Measurements from ENCODE around the gene ACO1. TPM values are rescaled to one million over a fixed set of nuclear protein-coding genes. Genes with fewer than 3 reads are reported as not detected.

ACO1 gene
- total RNA-seq, 1 experiment from 2014 or later, result 36.2 TPM

DNA sequence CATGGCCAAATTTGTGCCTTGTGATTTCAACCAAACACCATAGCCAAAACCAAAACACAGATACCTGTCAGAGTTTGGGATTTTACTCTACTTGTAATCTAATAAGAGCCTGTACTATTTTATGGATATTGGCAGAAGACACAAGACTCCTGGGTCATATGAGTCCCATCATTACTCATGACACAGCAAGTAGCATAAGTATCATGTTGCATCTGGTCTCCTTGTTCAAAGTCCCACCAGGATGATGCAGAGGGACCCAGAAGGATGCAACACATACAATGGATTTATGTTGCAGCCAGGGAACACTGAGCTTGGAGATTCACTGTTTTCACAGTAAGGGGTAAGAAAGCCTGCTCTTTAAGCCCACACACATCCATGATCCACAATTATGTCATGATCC lies 13.2 kb upstream of the ACO1 start:
- RAD21 ChIA-PET (ENCODE audit: low non-redundant PET in 1 of 2, low total read pairs in 2 of 2, uncharacterized antibody in 2 of 2, unreplicated experiment in 2 of 2), result no interaction called here
- no peaks in the 10 kb centered on the region for H3K9me2 ChIP-seq (ENCODE audit: insufficient read depth)
- no peak overlapping the region for H3K9ac ChIP-seq (ENCODE audit: low read length)
- H2AFZ ChIP-seq (ENCODE audit: low read depth, low read length, poor library complexity, severe bottlenecking), result no peak overlapping the region
- TF ChIP-seq POLR2AphosphoS5 (IDR thresholded peaks at IDR 0.05; ENCODE audit: low read depth, low read length), result no peak
- no peak for TF ChIP-seq EZH2 (IDR thresholded peaks at IDR 0.05)
- no peak for TF ChIP-seq ZNF274 (IDR thresholded peaks at IDR 0.05; ENCODE audit: low read depth, low read length)
- TF ChIP-seq CEBPB (IDR thresholded peaks at IDR 0.05; ENCODE audit: low read depth), result no peak
- TF ChIP-seq SP1 (IDR thresholded peaks at IDR 0.05; ENCODE audit: low read depth), result no peak
- TF ChIP-seq RAD21 (IDR thresholded peaks at IDR 0.05; ENCODE audit: low read depth), result no peak
- TF ChIP-seq, protein P1, sequence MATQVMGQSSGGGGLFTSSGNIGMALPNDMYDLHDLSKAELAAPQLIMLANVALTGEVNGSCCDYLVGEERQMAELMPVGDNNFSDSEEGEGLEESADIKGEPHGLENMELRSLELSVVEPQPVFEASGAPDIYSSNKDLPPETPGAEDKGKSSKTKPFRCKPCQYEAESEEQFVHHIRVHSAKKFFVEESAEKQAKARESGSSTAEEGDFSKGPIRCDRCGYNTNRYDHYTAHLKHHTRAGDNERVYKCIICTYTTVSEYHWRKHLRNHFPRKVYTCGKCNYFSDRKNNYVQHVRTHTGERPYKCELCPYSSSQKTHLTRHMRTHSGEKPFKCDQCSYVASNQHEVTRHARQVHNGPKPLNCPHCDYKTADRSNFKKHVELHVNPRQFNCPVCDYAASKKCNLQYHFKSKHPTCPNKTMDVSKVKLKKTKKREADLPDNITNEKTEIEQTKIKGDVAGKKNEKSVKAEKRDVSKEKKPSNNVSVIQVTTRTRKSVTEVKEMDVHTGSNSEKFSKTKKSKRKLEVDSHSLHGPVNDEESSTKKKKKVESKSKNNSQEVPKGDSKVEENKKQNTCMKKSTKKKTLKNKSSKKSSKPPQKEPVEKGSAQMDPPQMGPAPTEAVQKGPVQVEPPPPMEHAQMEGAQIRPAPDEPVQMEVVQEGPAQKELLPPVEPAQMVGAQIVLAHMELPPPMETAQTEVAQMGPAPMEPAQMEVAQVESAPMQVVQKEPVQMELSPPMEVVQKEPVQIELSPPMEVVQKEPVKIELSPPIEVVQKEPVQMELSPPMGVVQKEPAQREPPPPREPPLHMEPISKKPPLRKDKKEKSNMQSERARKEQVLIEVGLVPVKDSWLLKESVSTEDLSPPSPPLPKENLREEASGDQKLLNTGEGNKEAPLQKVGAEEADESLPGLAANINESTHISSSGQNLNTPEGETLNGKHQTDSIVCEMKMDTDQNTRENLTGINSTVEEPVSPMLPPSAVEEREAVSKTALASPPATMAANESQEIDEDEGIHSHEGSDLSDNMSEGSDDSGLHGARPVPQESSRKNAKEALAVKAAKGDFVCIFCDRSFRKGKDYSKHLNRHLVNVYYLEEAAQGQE (IDR thresholded peaks at IDR 0.05; ENCODE audit: low read depth), result no peak
- no peak for TF ChIP-seq ZFX (IDR thresholded peaks at IDR 0.05)
- TF ChIP-seq ELF1 (IDR thresholded peaks at IDR 0.05; ENCODE audit: borderline replicate concordance, low read depth), result no peak
- no peak for TF ChIP-seq CBX3 (IDR thresholded peaks at IDR 0.05; ENCODE audit: low read depth)
- no peak for TF ChIP-seq SIN3A (IDR thresholded peaks at IDR 0.05; ENCODE audit: low read depth)
- no peak for TF ChIP-seq JUND (IDR thresholded peaks at IDR 0.05)
- TF ChIP-seq, protein P2, sequence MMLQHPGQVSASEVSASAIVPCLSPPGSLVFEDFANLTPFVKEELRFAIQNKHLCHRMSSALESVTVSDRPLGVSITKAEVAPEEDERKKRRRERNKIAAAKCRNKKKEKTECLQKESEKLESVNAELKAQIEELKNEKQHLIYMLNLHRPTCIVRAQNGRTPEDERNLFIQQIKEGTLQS (IDR thresholded peaks at IDR 0.05), result no peak
- no peak for TF ChIP-seq TCF7L2 (IDR thresholded peaks at IDR 0.05; ENCODE audit: borderline replicate concordance, extremely low read depth, insufficient read depth, insufficient read length)
- CTCF ChIA-PET, result no interaction called here
- no peak for ATAC-seq
- intact Hi-C loops (cut with micrococcal nuclease), result no loop called here
- DNase-seq (ENCODE audit: low read depth, low spot score), result no peak
- no peaks in the 10 kb centered on the region for H4K20me1 ChIP-seq (ENCODE audit: insufficient read depth)
- no peaks in the 10 kb centered on the region for H3K9me3 ChIP-seq (ENCODE audit: control insufficient read depth in 1 of 2, insufficient read depth in 1 of 2, low read depth in 1 of 2, low read length in 2 of 2)
- no peaks in the 10 kb centered on the region for H3K4me1 ChIP-seq (ENCODE audit: control insufficient read depth in 1 of 2, insufficient read depth in 2 of 2, low read length in 2 of 2)
- H3K27ac ChIP-seq (ENCODE audit: low read depth, low read length), result no peak overlapping the region
- no TSS peak for BruUV-seq (replicated peaks)
- POLR2A ChIA-PET, result no interaction called here
- H3K27me3 ChIP-seq (ENCODE audit: insufficient read depth, low read length), result no peaks in the 10 kb centered on the region
- H3K4me3 ChIP-seq (replicated peaks in 1 of 2; ENCODE audit: low read depth in 1 of 2, low read length in 2 of 2), result no peak overlapping the region
- no peaks in the 10 kb centered on the region for H3K79me2 ChIP-seq (ENCODE audit: insufficient read depth, low read length)
- H3K4me2 ChIP-seq (ENCODE audit: low read length), result no peak overlapping the region
- H3K36me3 ChIP-seq (ENCODE audit: control insufficient read depth in 1 of 2, insufficient read depth in 2 of 2, low read length in 2 of 2), result no peaks in the 10 kb centered on the region
